GM19468 (cell line): ENCODE data around the gene OR4B1.

Experiments used
- ATAC-seq: cut with Tn5 transposase; IDR thresholded peaks from one replicate; pipeline ENCODE4 v1.9.1; 2021; ENCODE audit warnings: mild to moderate bottlenecking, moderate library complexity, moderate number of reproducible peaks; ENCODE audit not compliant: unreplicated experiment; ENCODE audit errors: extremely low read depth

The OR4B1 gene

DNA sequence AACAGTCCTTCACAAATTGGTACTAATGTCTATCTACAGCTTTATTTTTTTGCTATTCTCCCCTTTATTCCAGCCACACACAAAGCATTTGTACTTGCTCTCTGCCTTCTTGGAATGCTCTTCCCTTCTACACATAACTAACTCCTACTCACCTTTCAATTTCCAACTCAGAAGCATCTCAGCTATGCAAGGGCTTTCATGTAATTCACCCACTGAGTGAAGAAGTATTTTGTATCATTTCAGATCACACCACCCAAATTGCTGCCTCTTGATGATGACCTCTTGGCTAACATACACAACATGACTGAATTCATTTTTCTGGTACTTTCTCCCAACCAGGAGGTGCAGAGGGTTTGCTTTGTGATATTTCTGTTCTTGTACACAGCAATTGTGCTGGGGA is 28.2 kb downstream of the OR4B1 start, which contains the start of gene OR4X2:
OR4X2 (plus strand) TSS at position 301 of the 400 bp plus-strand sequence; CDS start at position 301, 0 bp downstream.
- no peak for ATAC-seq

DNA sequence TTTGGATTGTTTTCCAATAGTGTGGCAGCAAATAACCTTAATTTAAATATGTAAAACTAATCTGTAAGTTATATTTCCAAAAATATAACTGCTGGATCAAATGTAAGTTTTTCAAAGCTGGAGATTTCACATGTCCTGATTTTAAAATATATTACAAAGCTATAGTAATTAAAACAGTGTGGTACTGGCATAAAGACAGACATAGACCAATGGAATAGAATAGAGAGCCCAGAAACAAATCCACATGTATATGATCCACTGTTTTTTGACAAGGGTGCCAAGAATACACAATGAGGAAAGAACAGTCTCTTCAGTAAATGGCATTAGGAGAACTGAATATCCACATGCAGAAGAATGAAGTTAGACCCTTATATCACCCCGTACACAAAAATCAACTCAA is 32.3 kb downstream of the OR4B1 start:
- no peak for ATAC-seq

DNA sequence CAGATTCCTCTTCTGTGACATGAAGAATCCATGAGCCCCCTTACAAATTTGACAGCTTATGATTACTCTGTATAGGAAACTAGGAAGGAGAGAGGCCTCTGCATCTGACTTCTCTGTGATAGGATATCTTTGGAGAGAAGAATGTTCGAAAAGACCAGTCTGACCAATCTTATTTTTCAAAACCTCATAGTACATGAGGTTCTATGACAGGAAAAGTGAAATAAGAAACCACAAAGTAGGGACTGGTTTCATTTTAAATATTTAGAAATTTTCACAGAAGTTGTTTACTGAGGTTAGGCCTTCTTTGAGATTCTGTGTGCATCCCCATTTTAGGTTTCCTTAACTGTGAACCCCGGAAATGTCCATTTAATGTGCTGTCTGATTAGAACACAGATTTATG is 45.0 kb downstream of the OR4B1 start:
- no peak for ATAC-seq

DNA sequence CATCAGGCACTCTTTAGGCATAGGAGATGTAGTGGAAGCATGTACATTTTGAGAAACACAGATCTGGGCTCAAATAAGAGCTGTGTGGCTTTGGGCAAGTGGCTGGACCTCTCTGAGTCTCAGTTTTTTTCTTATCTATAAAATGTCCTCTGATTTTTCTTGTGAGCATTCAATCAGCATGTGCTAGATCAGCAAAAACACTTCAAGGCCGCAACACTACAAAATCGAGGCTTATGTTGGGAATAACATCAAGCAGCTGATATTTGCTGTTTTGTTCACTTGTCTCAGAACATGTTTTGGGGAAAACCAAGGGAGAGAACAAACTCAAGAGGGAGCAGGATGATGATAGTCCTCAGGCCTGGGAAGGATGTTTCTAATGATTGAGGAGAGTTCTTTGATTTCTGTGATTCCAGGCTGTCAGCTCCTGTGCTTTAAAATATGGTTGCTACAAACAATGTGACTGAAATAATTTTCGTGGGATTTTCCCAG is 46.9 kb downstream of the OR4B1 start, which contains the start of gene OR4X1:
OR4X1 (plus strand) TSS at position 439 of the 489 bp plus-strand sequence; CDS start at position 439, 0 bp downstream.
- ATAC-seq = no peak
